K562 (cell line): Measurements from ENCODE around the gene SLC1A2. TPM values are rescaled to one million over a fixed set of nuclear protein-coding genes. Genes with fewer than 3 reads are reported as not detected.

Source experiments
- ATAC-seq: fragments of 200-7000 bp; cut with Tn5 transposase; 3 replicates; pipeline ENCODE4 v1.9.1; 2020; ENCODE audit warnings: moderate library complexity
- BruUV-seq: library from RNA; stranded (reverse); fragments of 400-500 nt; replicated peaks from 2 replicates; lab custom pipeline; 2021; lab: Mats Ljungman, UMichigan
- CTCF ChIA-PET: fragments of 300-600 bp; formaldehyde crosslinking; extraction: SDS; loops from one replicate; lab custom pipeline; 2021; ENCODE audit warnings: low intra/inter-chr PET ratio; lab: Yijun Ruan, JAX
- POLR2A ChIA-PET: fragments of 300-600, 350-650 bp; sonication (Branson Sonifier 250); formaldehyde crosslinking; extraction: SDS; loops from one replicate; lab custom pipeline; 2021; ENCODE audit warnings: antibody characterized with exemption, inconsistent platforms; lab: Yijun Ruan, JAX
- DNase-seq, 4 experiments: peaks; one replicate each; pipeline versions ENCODE4 v3.0.0 to v3.0.0-alpha.2; 2011 to 2018; ENCODE audit warnings: low spot score in 3 of 4, mixed read lengths in 3 of 4; ENCODE audit errors: extremely low read depth in 1 of 4
- FAIRE-seq: peaks from 2 replicates; lab custom pipeline; 2011; peaks lifted over from hg19 to GRCh38; lab: Jason Lieb, UNC
- H2AFZ ChIP-seq: 2 replicates; pipeline ENCODE4 v1.6.0; 2011; ENCODE audit warnings: low read depth, low read length, control low read depth, inconsistent platforms
- H3K27ac ChIP-seq: fragments of 200-600 bp; 3 replicates; pipeline ENCODE4 v1.8.0; 2011; ENCODE audit warnings: low read depth, mild to moderate bottlenecking, control low read depth, inconsistent platforms, low read length, moderate library complexity, mixed read lengths; ENCODE audit errors: extremely low read depth
- H3K27me3 ChIP-seq, 2 experiments: fragments of 300-600 bp in 1 of 2; 2 replicates in 1 of 2; 3 replicates in 1 of 2; pipeline versions ENCODE4 v1.6.0 to v1.8.0; 2011; ENCODE audit warnings: inconsistent platforms in 2 of 2, low read length in 2 of 2, mild to moderate bottlenecking in 1 of 2, mixed read lengths in 1 of 2, moderate library complexity in 1 of 2; ENCODE audit not compliant: control insufficient read depth in 2 of 2, insufficient read depth in 2 of 2
- H3K36me3 ChIP-seq: fragments of 300-600 bp; 3 replicates; pipeline ENCODE4 v1.8.0; 2011; ENCODE audit warnings: mild to moderate bottlenecking, low read length, inconsistent platforms; ENCODE audit not compliant: control insufficient read depth, insufficient read depth
- H3K4me1 ChIP-seq, 2 experiments: fragments of 200-600 bp in 1 of 2; replicated peaks in 1 of 2; 2 replicates in 1 of 2; 3 replicates in 1 of 2; pipeline versions ENCODE4 v1.5.1 to v1.8.0; 2011; ENCODE audit warnings: inconsistent platforms in 2 of 2, low read length in 2 of 2, mild to moderate bottlenecking in 1 of 2, mixed read lengths in 1 of 2, moderate library complexity in 1 of 2; ENCODE audit not compliant: control insufficient read depth in 2 of 2, insufficient read depth in 2 of 2
- H3K4me2 ChIP-seq: 2 replicates; pipeline ENCODE4 v1.6.1; 2011; ENCODE audit warnings: low read length, control low read depth, inconsistent platforms, mixed read lengths; ENCODE audit not compliant: insufficient read depth
- H3K4me3 ChIP-seq: fragments of 200-600 bp; sonication (generic), shearing (Covaris generic); 2 replicates; pipeline ENCODE4 v1.5.1; 2016; ENCODE audit warnings: control low read depth, inconsistent platforms
- H3K79me2 ChIP-seq: fragments of 200-600 bp; 3 replicates; pipeline ENCODE4 v1.8.0; 2011; ENCODE audit warnings: low read length, inconsistent platforms; ENCODE audit not compliant: control insufficient read depth, insufficient read depth
- H3K9ac ChIP-seq, 2 experiments: 2 replicates each; pipeline versions ENCODE4 v1.6.0 to v1.6.1; 2011; ENCODE audit warnings: low read depth in 2 of 2, low read length in 2 of 2, control low read depth in 1 of 2, inconsistent platforms in 1 of 2, mild to moderate bottlenecking in 1 of 2, mixed read lengths in 1 of 2; ENCODE audit not compliant: insufficient read depth in 1 of 2
- H3K9me1 ChIP-seq: one replicate; pipeline ENCODE4 v1.6.0; 2011; ENCODE audit warnings: inconsistent platforms, mild to moderate bottlenecking, low read length, moderate library complexity; ENCODE audit not compliant: control insufficient read depth, insufficient read depth
- H3K9me3 ChIP-seq: replicated peaks from 2 replicates; pipeline ENCODE4 v1.5.1; 2011; ENCODE audit warnings: low read depth, low read length, inconsistent platforms; ENCODE audit not compliant: control insufficient read depth, insufficient read depth
- H4K20me1 ChIP-seq: replicated peaks from 2 replicates; pipeline ENCODE4 v1.6.1; 2011; ENCODE audit warnings: low read length, inconsistent platforms, mixed read lengths; ENCODE audit not compliant: control insufficient read depth, insufficient read depth
- CEBPB ChIP-seq: fragments of 450-650 bp; IDR thresholded peaks from 2 replicates; pipeline ENCODE4 v1.6.1; 2016; ENCODE audit warnings: missing genetic modification characterization, missing compliant biosample characterization
- FOXM1 ChIP-seq, 2 experiments: fragments of 450-650 bp in 1 of 2; sonication (generic) in 1 of 2; formaldehyde crosslinking in 1 of 2; IDR thresholded peaks; 2 replicates each; pipeline versions ENCODE4 v1.6.1 to v1.9.0; 2017 to 2022; ENCODE audit warnings: low read depth in 2 of 2, mild to moderate bottlenecking in 2 of 2, missing genetic modification reagents in 1 of 2, moderate library complexity in 1 of 2
- GABPA ChIP-seq: fragments of 200-800 bp; sonication (Bioruptor generic); conservative IDR thresholded peaks from 2 replicates; pipeline ENCODE4 v1.6.1; 2016; ENCODE audit warnings: low read depth, missing genetic modification characterization, missing compliant biosample characterization
- HDAC8 ChIP-seq: fragments of 450-650 bp; IDR thresholded peaks from 2 replicates; pipeline ENCODE4 v1.6.1; 2016; ENCODE audit warnings: mild to moderate bottlenecking, missing genetic modification characterization, moderate library complexity, missing compliant biosample characterization
- HNRNPL ChIP-seq: fragments of 200-400 bp; formaldehyde crosslinking; IDR thresholded peaks from 2 replicates; pipeline ENCODE4 v1.6.1; 2017; ENCODE audit warnings: low read depth, mild to moderate bottlenecking, low read length
- MTA2 ChIP-seq: fragments of 450-650 bp; IDR thresholded peaks from 2 replicates; pipeline ENCODE4 v1.6.1; 2016; ENCODE audit warnings: low read depth
- SMARCC2 ChIP-seq: fragments of 450-650 bp; IDR thresholded peaks from 2 replicates; pipeline ENCODE4 v1.6.1; 2017; ENCODE audit warnings: antibody characterized with exemption, moderate library complexity, mild to moderate bottlenecking, low read depth
- ZNF444 ChIP-seq: fragments of 250-450 bp; sonication (Bioruptor Pico); IDR thresholded peaks from 2 replicates; pipeline ENCODE4 v1.4.0; 2020; ENCODE audit warnings: mild to moderate bottlenecking, moderate library complexity
- WGBS: fragments of 100-300 bp; shearing (Covaris generic); methylation state at CpG from one replicate; pipeline ENCODE4 v1.1.6; 2016; ENCODE audit warnings: low coverage, mixed read lengths; ENCODE audit not compliant: insufficient coverage; ENCODE audit errors: missing lambda C conversion rate; 5-methylcytosine and 5-hydroxymethylcytosine counted together
- in situ Hi-C: fragments of 300-500 bp; cut with MboI; formaldehyde crosslinking; loops from 4 replicates; pipeline ENCODE4 v1.15.0; 2018; ENCODE audit warnings: inconsistent platforms, mixed read lengths
- intact Hi-C: fragments of 100-400 bp; cut with micrococcal nuclease; formaldehyde crosslinking; loops from 2 replicates; pipeline ENCODE4 v1.14.2; 2022
- polyA plus RNA-seq, 8 experiments: library from polyadenylated mRNA; depleted of rRNA in 4 of 8; stranded (reverse) in 5 of 8; unstranded in 3 of 8; fragments of >200 nt; fragmentation: Nextera tagmentation in 2 of 8; fragmentation: Illumina TruSeq in 1 of 8; extraction: Ambion mirVana in 2 of 8; extraction: Trizol in 1 of 8; gene quantifications; 2 replicates each; pipeline versions ENCODE4 v1.2.1 to v1.2.3, GENCODE V29; 2011 to 2014; ENCODE audit warnings: inconsistent platforms in 1 of 8, missing spikeins in 1 of 8
- total RNA-seq, 7 experiments: library from RNA; depleted of rRNA in 6 of 7; stranded (reverse); fragments of >200 nt in 6 of 7; fragmentation: Illumina TruSeq in 2 of 7; extraction: Trizol in 2 of 7; gene quantifications; 2 replicates each; pipeline versions ENCODE4 v1.2.1 to v1.2.3, GENCODE V29; 2011 to 2021; ENCODE audit warnings: low replicate concordance in 1 of 7

Gene SLC1A2
- total and polyA plus RNA-seq, 9 of the 15 experiments (the other 6 are each of a cell fraction or from before 2014, with no cell fraction given): 0.03 to 0.07 (median 0.04) TPM; not detected in 5

DNA sequence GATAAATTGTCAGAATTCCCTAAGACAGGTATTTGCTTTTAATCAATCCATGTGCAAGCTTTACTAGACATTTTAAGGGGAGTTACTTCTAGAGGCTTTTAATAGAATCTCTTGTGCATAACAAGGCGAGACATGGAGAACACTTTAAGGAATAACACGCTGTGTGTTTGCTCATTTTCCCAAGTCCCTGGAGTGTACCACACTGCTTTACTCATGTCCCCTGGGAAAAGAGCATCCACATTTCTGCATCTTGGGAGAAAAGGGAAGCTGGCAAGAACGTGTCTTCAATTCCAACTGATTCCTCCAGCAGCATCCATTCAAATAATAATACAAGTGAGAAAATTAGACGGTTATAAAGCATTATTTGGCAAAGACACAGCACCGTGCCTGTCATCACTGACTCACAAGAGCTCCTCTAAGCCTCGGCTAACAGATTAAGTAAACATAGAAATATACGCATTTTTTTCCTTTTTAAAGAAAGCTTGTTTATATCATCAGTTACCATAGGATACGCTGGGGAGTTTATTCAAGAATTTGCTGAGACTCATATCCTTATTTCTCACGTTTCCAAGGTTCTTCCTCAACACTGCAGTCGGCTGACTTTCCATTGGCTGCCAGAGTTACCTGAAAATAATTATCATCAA, 158.9 kb downstream of the SLC1A2 start:
- BruUV-seq: no TSS peak
- CTCF ChIA-PET: interaction anchor here (1.7 kb wide), 1 partner anchor 131 kb away, joined by 5 read pairs; no protein-coding TSS in a partner anchor
- POLR2A ChIA-PET: no interaction called here
- no peak overlapping the region for H3K27ac ChIP-seq
- intact Hi-C loops (loop anchor here (5.0 kb wide), 1 partner anchor 132 kb away; no protein-coding TSS in a partner anchor), in situ Hi-C loops (no loop called here)
- no peak overlapping the region for H3K4me2 ChIP-seq
- TF ChIP-seq CEBPB (no peak), MTA2 (no peak), GABPA (tag) (no peak), FOXM1 (IDR thresholded peaks at IDR 0.05; ENCODE audit: low read depth) (no peak), FOXM1 (CRISPR knock-in tag; IDR thresholded peaks at IDR 0.05; ENCODE audit: low read depth) (no peak), ZNF444 (CRISPR knock-in tag) (no peak), HNRNPL (no peak), SMARCC2 (no peak), HDAC8 (no peak)
- no peaks in the 10 kb centered on the region for H3K79me2 ChIP-seq
- H3K36me3 ChIP-seq: no peaks in the 10 kb centered on the region
- no peak overlapping the region for H3K9ac ChIP-seq
- DNase-seq (no peak), FAIRE-seq (no peak), ATAC-seq (no peak)
- WGBS: under 1% methylated on average over 10 of the region's 10 CpGs
- no peak overlapping the region for H2AFZ ChIP-seq
- H3K4me3 ChIP-seq: no peak overlapping the region
- H3K9me3 ChIP-seq: no peaks in the 10 kb centered on the region
- no peaks in the 10 kb centered on the region for H3K9me1 ChIP-seq
- H3K4me1 ChIP-seq: no peaks in the 10 kb centered on the region
- H3K27me3 ChIP-seq: peaks cover under 1 to 4% of the 10 kb centered on the region in 2 experiments; a peak in 1 of 5 replicates
- H4K20me1 ChIP-seq: no peaks in the 10 kb centered on the region; the same call in 1 of the 2 replicates
